SK-N-SH (cell line): Measurements from ENCODE around the gene DMRT1. TPM values are rescaled to one million over a fixed set of nuclear protein-coding genes. Genes with fewer than 3 reads are reported as not detected.

Experiments
- CTCF ChIA-PET: fragments of 300-600, 350-600 bp; formaldehyde crosslinking; extraction: SDS; loops from one replicate; lab custom pipeline; 2021; lab: Yijun Ruan, JAX
- POLR2A ChIA-PET: fragments of 350-600 bp; sonication (Branson Sonifier 250); formaldehyde crosslinking; extraction: SDS; loops from one replicate; lab custom pipeline; 2020; ENCODE audit warnings: antibody characterized with exemption, inconsistent platforms; lab: Yijun Ruan, JAX
- DNase-seq: peaks from one replicate; pipeline ENCODE4 v3.0.0; 2012
- H2AFZ ChIP-seq: fragments of 200-600 bp; sonication (generic); 2 replicates; pipeline ENCODE4 v1.8.1; 2016; ENCODE audit warnings: antibody characterized with exemption, mild to moderate bottlenecking, low read depth
- H3F3A ChIP-seq: fragments of 200-600 bp; sonication (generic); replicated peaks from 2 replicates; pipeline ENCODE3; 2016; ENCODE audit warnings: antibody characterized with exemption, mild to moderate bottlenecking; ENCODE audit not compliant: insufficient read depth
- H3K27ac ChIP-seq, 2 experiments: fragments of 200-500 bp in 1 of 2; fragments of 200-600 bp in 1 of 2; sonication (Bioruptor generic) in 1 of 2; sonication (generic), shearing (Covaris generic) in 1 of 2; 2 replicates each; pipeline versions ENCODE4 v1.5.1 to v1.6.1; 2014 to 2016; ENCODE audit warnings: low read depth in 2 of 2, inconsistent platforms in 1 of 2, low read length in 1 of 2, mild to moderate bottlenecking in 1 of 2, mixed read lengths in 1 of 2
- H3K27me3 ChIP-seq: fragments of 200-600 bp; sonication (generic), shearing (Covaris generic); 2 replicates; pipeline ENCODE4 v1.6.1; 2016; ENCODE audit warnings: mixed run types; ENCODE audit not compliant: insufficient read depth
- H3K36me3 ChIP-seq, 2 experiments: fragments of 200-500 bp in 1 of 2; fragments of 200-600 bp in 1 of 2; sonication (Bioruptor generic) in 1 of 2; sonication (generic) in 1 of 2; replicated peaks in 1 of 2; 2 replicates each; pipeline versions ENCODE3 to v1.5.1; 2014 to 2016; ENCODE audit warnings: low read length in 1 of 2, mild to moderate bottlenecking in 1 of 2; ENCODE audit not compliant: insufficient read depth in 2 of 2, control insufficient read depth in 1 of 2
- H3K4me1 ChIP-seq, 2 experiments: fragments of 200-500 bp in 1 of 2; fragments of 200-600 bp in 1 of 2; sonication (Bioruptor generic) in 1 of 2; sonication (generic), shearing (Covaris generic) in 1 of 2; 2 replicates each; pipeline versions ENCODE4 v1.5.1 to v1.6.1; 2014 to 2016; ENCODE audit warnings: low read depth in 1 of 2, low read length in 1 of 2, mixed run types in 1 of 2; ENCODE audit not compliant: insufficient read depth in 2 of 2, control insufficient read depth in 1 of 2
- H3K4me2 ChIP-seq: fragments of 200-600 bp; sonication (generic), shearing (Covaris generic); 2 replicates; pipeline ENCODE4 v1.6.1; 2017; ENCODE audit warnings: mixed run types
- H3K4me3 ChIP-seq, 2 experiments: fragments of 200-500 bp in 1 of 2; fragments of 200-600 bp in 1 of 2; sonication (Bioruptor generic) in 1 of 2; sonication (generic), shearing (Covaris generic) in 1 of 2; 2 replicates each; pipeline versions ENCODE4 v1.5.1 to v1.8.1; 2014 to 2016; ENCODE audit warnings: low read depth in 2 of 2, inconsistent platforms in 1 of 2, low read length in 1 of 2, mild to moderate bottlenecking in 1 of 2, mixed read lengths in 1 of 2, moderate library complexity in 1 of 2
- H3K79me2 ChIP-seq: fragments of 200-600 bp; sonication (generic); 2 replicates; pipeline ENCODE4 v1.8.1; 2017; ENCODE audit warnings: mild to moderate bottlenecking; ENCODE audit not compliant: insufficient read depth
- H3K9ac ChIP-seq: fragments of 200-600 bp; sonication (generic); 2 replicates; pipeline ENCODE4 v1.6.1; 2017; ENCODE audit warnings: mixed run types
- H3K9me2 ChIP-seq: fragments of 200-600 bp; sonication (generic); 2 replicates; pipeline ENCODE4 v1.6.1; 2017; ENCODE audit warnings: mixed run types
- H3K9me3 ChIP-seq: fragments of 200-600 bp; sonication (generic); 2 replicates; pipeline ENCODE4 v1.6.1; 2017; ENCODE audit warnings: mixed run types, mild to moderate bottlenecking, moderate library complexity
- H4K20me1 ChIP-seq: fragments of 200-600 bp; sonication (generic); 2 replicates; pipeline ENCODE4 v1.6.1; 2017; ENCODE audit warnings: mild to moderate bottlenecking, mixed run types; ENCODE audit not compliant: insufficient read depth
- FOSL2 ChIP-seq: IDR thresholded peaks from 2 replicates; pipeline ENCODE4 v1.4.0; 2012; ENCODE audit warnings: low read depth, mild to moderate bottlenecking, moderate library complexity, borderline replicate concordance
- FOXJ3 ChIP-seq: sonication (generic); formaldehyde crosslinking; IDR thresholded peaks from 2 replicates; pipeline ENCODE4 v1.5.1; 2020; ENCODE audit warnings: mild to moderate bottlenecking, missing genetic modification reagents
- GABPA ChIP-seq: IDR thresholded peaks from 2 replicates; pipeline ENCODE4 v1.4.0; 2012; ENCODE audit warnings: low read depth, mild to moderate bottlenecking
- MXI1 ChIP-seq: IDR thresholded peaks from 2 replicates; pipeline ENCODE4 v1.6.1; 2012; ENCODE audit warnings: mild to moderate bottlenecking, low read depth, low read length, improper control_type of control experiment
- RAD21 ChIP-seq: IDR thresholded peaks from 2 replicates; pipeline ENCODE4 v1.6.1; 2012; ENCODE audit warnings: mild to moderate bottlenecking, low read length
- RCOR1 ChIP-seq: fragments of 150-350 bp; IDR thresholded peaks from 2 replicates; pipeline ENCODE4 v1.6.1; 2017; ENCODE audit warnings: antibody characterized with exemption, low read length
- REST ChIP-seq: IDR thresholded peaks from 2 replicates; pipeline ENCODE4 v1.6.1; 2012; ENCODE audit warnings: mild to moderate bottlenecking, low read depth, low read length, moderate library complexity
- RFX5 ChIP-seq: IDR thresholded peaks from 2 replicates; pipeline ENCODE4 v1.6.1; 2012; ENCODE audit warnings: mild to moderate bottlenecking, improper control_type of control experiment, low read length
- SMC3 ChIP-seq: IDR thresholded peaks from 2 replicates; pipeline ENCODE4 v1.6.1; 2012; ENCODE audit warnings: low read depth, low read length, improper control_type of control experiment
- TAF1 ChIP-seq: IDR thresholded peaks from 2 replicates; pipeline ENCODE4 v1.6.1; 2012; ENCODE audit warnings: low read depth, mild to moderate bottlenecking, low read length, moderate library complexity, borderline replicate concordance
- YY1 ChIP-seq: IDR thresholded peaks from 2 replicates; pipeline ENCODE4 v1.4.0; 2012; ENCODE audit warnings: low read depth, mild to moderate bottlenecking
- ZBTB33 ChIP-seq: IDR thresholded peaks from 2 replicates; pipeline ENCODE4 v1.4.0; 2012; ENCODE audit warnings: low read depth, borderline replicate concordance
- WGBS: methylation state at CpG from one replicate; pipeline ENCODE4 v1.1.6; 2017; ENCODE audit warnings: low lambda C conversion rate; 5-methylcytosine and 5-hydroxymethylcytosine counted together
- polyA plus RNA-seq, 3 experiments: library from polyadenylated mRNA; depleted of rRNA; stranded (reverse); fragments of >200 nt; gene quantifications; 2 replicates each; pipeline ENCODE4 v1.2.3, GENCODE V29; 2012

The DMRT1 gene
- polyA plus RNA-seq, 1 of the 3 experiments (the other 2 are of a cell fraction), result not detected

- no peak overlapping the region for H2AFZ ChIP-seq
- H3K4me3 ChIP-seq, result no peak overlapping the region
- H3K9ac ChIP-seq, result no peak overlapping the region
- H3K4me1 ChIP-seq, result no peaks in the 10 kb centered on the region
- peaks cover 18% of the 10 kb centered on the region; the same call in 1 of the 2 replicates for H3K27me3 ChIP-seq
- H3K4me2 ChIP-seq, result no peak overlapping the region
- no peaks in the 10 kb centered on the region for H3F3A ChIP-seq
- H3K36me3 ChIP-seq, result no peaks in the 10 kb centered on the region
- H3K27ac ChIP-seq, result no peak overlapping the region
- H3K9me2 ChIP-seq, result no peaks in the 10 kb centered on the region
- H3K79me2 ChIP-seq, result no peaks in the 10 kb centered on the region
- H3K9me3 ChIP-seq, result no peaks in the 10 kb centered on the region
- CTCF ChIA-PET, result interaction anchor here (1.6 kb wide), 1 partner anchor 59 kb away, joined by 5 read pairs; no protein-coding TSS in a partner anchor
- 0% methylated on average over 1 of the region's 1 CpG for WGBS
- TF ChIP-seq FOXJ3 (CRISPR knock-in tag), result no peak
- TF ChIP-seq GABPA, result no peak
- TF ChIP-seq ZBTB33, result no peak
- TF ChIP-seq REST, result no peak
- no peak for TF ChIP-seq RCOR1
- TF ChIP-seq FOSL2, result no peak
- no peak for TF ChIP-seq RAD21
- TF ChIP-seq TAF1, result no peak
- TF ChIP-seq, all 33 proteins: peak for 0
- H4K20me1 ChIP-seq, result no peaks in the 10 kb centered on the region
- POLR2A ChIA-PET, result no interaction called here
- no peak for DNase-seq
These were observed 108.6 kb downstream of the DMRT1 start for GRCh38 chr9:950139-950538.

DNA sequence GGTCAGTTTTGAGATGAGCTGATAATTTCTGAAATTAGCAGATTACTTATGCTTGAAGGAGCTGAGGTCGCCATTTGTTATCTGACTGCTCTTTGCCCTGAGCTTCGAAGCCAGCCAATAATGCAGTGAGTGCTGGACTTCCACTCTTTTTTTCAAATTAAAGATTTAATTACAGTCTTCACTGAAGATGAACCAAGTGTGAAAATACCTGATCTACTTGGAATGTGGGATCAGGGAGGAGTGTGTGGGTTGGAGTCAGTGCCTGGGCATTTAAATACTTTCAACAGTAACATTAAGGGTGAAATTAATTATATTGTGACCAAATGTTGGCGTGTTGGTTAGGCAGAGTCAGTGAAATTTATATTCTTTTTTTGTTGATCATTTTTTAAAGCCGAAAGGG is 111.0 kb downstream of the DMRT1 start:
- H3K9me2 ChIP-seq, result no peaks in the 10 kb centered on the region
- no peaks in the 10 kb centered on the region for H3K4me1 ChIP-seq
- H3K36me3 ChIP-seq, result no peaks in the 10 kb centered on the region
- no peak overlapping the region for H3K27ac ChIP-seq
- ChIA-PET POLR2A (no interaction called here), CTCF (no interaction called here)
- no peak overlapping the region for H3K4me2 ChIP-seq
- no peaks in the 10 kb centered on the region for H4K20me1 ChIP-seq
- no peak for DNase-seq
- 3% methylated on average over 4 of the region's 4 CpGs for WGBS
- no peaks in the 10 kb centered on the region for H3F3A ChIP-seq
- H3K4me3 ChIP-seq, result no peak overlapping the region
- H3K27me3 ChIP-seq, result peaks cover 10% of the 10 kb centered on the region; the same call in 1 of the 2 replicates
- no peaks in the 10 kb centered on the region for H3K79me2 ChIP-seq
- no peak overlapping the region for H3K9ac ChIP-seq
- H3K9me3 ChIP-seq, result no peaks in the 10 kb centered on the region
- no peak overlapping the region for H2AFZ ChIP-seq
- TF ChIP-seq RAD21, result no peak
- TF ChIP-seq YY1, result no peak
- TF ChIP-seq SMC3, result no peak
- TF ChIP-seq FOSL2, result no peak
- TF ChIP-seq RCOR1, result no peak
- TF ChIP-seq MXI1, result no peak
- TF ChIP-seq TAF1, result no peak
- TF ChIP-seq RFX5, result no peak
